Erythroblast (primary cell): ENCODE data around the gene ABCA3.

Experiments used
- DNase-seq, 2 experiments: peaks; one replicate each; lab custom pipeline; 2025; lab: John Stamatoyannopoulos, UW
- GATA1 ChIP-seq: IDR thresholded peaks from 2 replicates; pipeline ENCODE4 v1.6.1; 2011; ENCODE audit warnings: low read depth, mild to moderate bottlenecking, control low read depth, low read length, moderate library complexity
- POLR2A ChIP-seq: IDR thresholded peaks from 2 replicates; pipeline ENCODE4 v1.6.1; 2011; ENCODE audit warnings: mild to moderate bottlenecking, low read length

The ABCA3 gene

GRCh38 chr16:2337431-2338296 is 2.9 kb downstream of the ABCA3 start:
- DNase-seq = no peak
- no peak for TF ChIP-seq GATA1
- TF ChIP-seq POLR2A = no peak

DNA sequence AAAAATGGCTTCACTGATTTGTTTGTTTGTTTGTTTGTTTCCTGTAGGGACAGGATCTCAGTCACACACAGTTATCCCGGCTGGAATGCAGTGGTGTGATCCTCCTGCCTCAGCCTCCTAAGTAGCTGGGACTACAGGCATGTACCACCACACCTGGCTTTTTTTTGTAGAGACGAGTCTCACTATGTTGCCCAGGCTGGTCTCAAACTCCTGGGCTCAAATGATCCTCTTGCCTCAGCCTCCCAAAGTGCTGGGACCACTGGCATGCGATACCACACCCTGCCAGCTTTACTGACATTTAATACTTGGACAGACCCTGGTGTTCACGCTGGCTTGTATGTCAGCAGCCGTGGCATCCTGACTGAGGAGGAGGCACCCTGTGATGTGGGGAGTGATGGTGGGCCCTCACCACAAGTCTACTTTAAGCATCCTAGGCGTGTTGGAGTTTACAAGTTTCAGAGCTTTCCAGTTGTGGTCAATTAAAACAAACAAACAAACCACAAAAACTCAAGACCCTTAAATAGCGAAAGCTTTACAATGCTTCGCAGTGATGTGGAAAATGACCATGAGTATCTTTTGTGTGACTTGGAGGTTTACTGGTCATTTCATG is 5.1 kb downstream of the ABCA3 start:
- TF ChIP-seq POLR2A (no peak), GATA1 (no peak)
- DNase-seq = no peak

DNA sequence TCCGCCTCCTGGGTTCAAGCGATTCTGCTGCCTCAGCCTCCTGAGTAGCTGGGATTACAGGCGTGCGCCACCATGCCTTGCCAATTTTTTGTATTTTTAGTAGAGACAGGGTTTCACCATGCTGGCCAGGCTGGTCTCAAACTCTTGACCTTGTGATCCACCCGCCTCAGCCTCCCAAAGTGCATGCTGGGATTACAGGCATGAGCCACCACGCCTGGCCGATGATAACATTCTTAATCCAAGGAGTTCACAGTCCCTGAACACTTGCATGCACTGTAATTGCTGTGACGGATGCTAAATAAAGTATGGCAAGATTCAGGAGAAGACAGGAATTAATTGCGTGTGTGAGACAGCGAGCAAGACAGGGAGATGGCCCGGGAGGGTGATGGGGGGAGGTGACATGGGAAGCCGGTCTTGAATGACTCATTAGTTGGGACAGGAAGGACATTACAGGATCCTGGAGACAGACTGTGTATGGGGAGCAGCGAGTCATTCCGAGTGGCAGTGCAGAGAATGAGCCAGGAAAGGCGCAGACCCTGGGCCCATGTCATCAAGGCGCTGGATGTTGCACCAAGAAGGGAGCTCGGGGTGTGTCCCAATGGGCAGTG is 6.7 kb downstream of the ABCA3 start:
- DNase-seq = no peak
- no peak for TF ChIP-seq POLR2A
- TF ChIP-seq GATA1 = no peak

GRCh38 chr16:2333231-2333630 is 7.3 kb downstream of the ABCA3 start:
- TF ChIP-seq GATA1 (no peak), POLR2A (no peak)
- DNase-seq = no peak

DNA sequence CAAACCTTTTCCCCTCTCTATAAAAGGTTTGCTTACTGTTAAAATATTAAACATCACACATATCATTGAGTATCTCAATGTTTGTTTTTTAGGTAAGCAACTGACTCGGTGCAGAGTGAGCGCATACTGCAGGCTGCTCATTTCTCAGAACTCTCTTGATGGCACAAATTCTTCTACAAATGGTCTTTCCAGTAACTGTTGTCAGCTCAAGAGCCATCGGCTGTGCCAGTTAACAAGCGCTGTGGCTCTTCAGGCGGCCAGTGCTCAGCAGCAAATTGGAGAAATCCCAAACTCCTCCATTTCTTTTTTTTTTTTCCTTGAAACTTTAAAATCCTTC is 8.6 kb downstream of the ABCA3 start:
- DNase-seq = no peak
- TF ChIP-seq POLR2A (no peak), GATA1 (no peak)

DNA sequence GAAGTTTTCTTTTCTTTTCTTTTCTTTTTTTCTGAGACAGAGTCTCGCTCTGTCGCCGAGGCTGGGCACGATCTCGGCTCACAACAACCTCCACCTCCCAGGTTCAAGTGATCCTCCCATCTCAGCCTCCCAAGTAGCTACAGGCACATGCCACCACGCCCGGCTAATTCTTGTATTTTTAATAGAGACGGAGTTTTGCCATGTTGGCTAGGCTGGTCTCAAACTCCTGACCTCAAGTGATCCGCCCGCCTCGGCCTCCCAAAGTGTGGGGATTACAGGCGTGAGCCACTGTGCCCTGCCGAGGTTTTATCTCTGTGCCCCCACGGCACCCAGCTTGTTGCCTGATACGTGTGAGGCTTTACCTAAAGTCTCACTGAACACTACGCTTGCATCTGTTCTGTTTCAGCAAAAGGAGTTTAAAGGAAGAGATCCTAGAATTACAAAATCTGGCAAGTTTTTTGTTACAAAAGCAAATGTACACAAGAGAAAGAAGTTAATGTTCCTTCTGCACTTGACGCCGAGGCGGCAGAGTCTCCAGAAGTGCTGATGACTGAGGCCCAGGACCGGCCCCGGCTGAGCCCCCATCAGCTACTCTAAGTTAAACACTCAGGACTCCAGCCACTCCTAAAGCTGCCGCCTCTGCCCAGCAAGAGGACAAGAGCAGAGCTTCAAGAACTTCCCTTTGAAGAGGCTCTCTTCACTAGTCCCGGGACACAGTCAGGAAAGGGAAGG is 9.2 kb downstream of the ABCA3 start:
- no peak for TF ChIP-seq POLR2A
- TF ChIP-seq GATA1 = no peak
- DNase-seq = no peak

- DNase-seq = no peak
- TF ChIP-seq GATA1 = no peak
- TF ChIP-seq POLR2A = no peak
Observed at GRCh38 chr16:2329532-2329931, 11.0 kb downstream of the ABCA3 start.

GRCh38 chr16:2328428-2328827 is 12.1 kb downstream of the ABCA3 start:
- no peak for TF ChIP-seq GATA1
- no peak for TF ChIP-seq POLR2A

GRCh38 chr16:2326191-2326590 is 14.3 kb downstream of the ABCA3 start:
- DNase-seq = no peak
- no peak for TF ChIP-seq GATA1
- TF ChIP-seq POLR2A = no peak

More at GRCh38 chr16:2328428-2328827, 12.1 kb downstream of the ABCA3 start:
- DNase-seq = no peak

DNA sequence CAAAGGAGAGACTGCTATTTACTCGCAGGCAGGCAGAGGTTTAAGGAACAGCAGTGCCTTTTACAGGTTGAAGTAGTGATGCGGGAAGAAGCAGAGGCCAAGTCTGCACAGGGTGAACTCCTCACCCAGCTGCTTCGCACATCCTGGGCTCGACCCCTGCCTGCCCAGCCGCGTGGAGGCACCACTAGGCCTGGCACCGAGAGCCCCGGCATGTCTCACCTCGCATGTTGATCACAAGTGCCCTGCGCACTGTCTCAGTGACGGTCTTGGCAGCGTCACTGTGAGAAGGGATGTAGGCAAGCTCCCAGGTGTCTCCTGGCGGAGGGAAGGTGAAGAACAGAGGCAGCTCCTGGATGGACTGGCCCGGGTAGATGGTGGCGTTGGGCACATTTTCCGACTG is 14.7 kb downstream of the ABCA3 start:
- DNase-seq = no peak
- TF ChIP-seq POLR2A (no peak), GATA1 (no peak)

- DNase-seq = no peak
- no peak for TF ChIP-seq POLR2A
- no peak for TF ChIP-seq GATA1
Observed at GRCh38 chr16:2325181-2325580, 15.3 kb downstream of the ABCA3 start.

DNA sequence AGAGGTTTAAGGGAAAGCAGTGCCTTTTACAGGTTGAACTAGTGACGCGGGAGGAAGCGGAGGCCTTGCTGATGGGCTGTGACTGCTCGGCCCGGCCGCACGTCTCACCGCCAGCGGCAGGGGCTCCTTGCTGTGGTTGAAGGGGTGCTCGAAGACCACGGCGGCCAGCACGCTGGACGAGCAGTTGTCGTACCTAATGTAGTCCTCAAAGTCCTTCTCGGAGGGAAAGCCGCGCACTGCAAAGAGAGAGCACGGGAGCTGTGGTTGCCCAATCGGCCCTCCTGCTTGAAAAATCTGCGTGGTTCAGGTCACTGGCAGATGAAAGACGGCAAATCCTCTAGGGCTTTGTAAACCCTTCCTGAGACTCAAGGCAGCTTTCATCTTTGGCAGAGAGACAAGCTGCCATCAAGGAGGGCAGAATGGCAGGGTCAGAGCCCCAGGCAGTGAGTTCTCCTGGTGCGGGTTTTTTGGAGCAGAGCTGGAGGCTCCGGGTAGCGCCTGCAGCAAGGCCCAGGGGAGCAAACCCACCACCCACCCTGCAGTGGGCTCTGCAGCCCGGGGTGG is 16.1 kb downstream of the ABCA3 start:
- TF ChIP-seq GATA1 = no peak
- no peak for TF ChIP-seq POLR2A

GRCh38 chr16:2323701-2324100 is 16.8 kb downstream of the ABCA3 start:
- DNase-seq = no peak

More for the DNA sequence above, 16.1 kb downstream of the ABCA3 start:
- DNase-seq = no peak

More at GRCh38 chr16:2323701-2324100, 16.8 kb downstream of the ABCA3 start:
- TF ChIP-seq POLR2A (no peak), GATA1 (no peak)
